Smooth muscle cell (in vitro differentiated cells): ENCODE measurements around the gene CDKN1A. TPM values are rescaled to one million over a fixed set of nuclear protein-coding genes. Genes with fewer than 3 reads are reported as not detected.
A peak's percentile ranks its signal among the peaks of the same experiment; 100 is the strongest.

Experiments
- DNase-seq: peaks from one replicate; lab custom pipeline; 2025; ENCODE audit not compliant: unreplicated experiment; lab: John Stamatoyannopoulos, UW
- H2AFZ ChIP-seq: fragments of 200-600 bp; sonication (generic); 2 replicates; pipeline ENCODE4 v1.6.0; 2016; ENCODE audit warnings: antibody characterized with exemption, low read depth, mild to moderate bottlenecking
- H3F3A ChIP-seq: fragments of 200-600 bp; sonication (generic); 2 replicates; pipeline ENCODE4 v1.6.0; 2017; ENCODE audit warnings: antibody characterized with exemption, low read depth
- H3K27ac ChIP-seq: fragments of 200-600 bp; sonication (generic); 2 replicates; pipeline ENCODE4 v1.5.1; 2016; ENCODE audit warnings: low read depth, mild to moderate bottlenecking
- H3K27me3 ChIP-seq: fragments of 200-600 bp; sonication (generic); 2 replicates; pipeline ENCODE4 v1.6.1; 2016; ENCODE audit warnings: low read depth, mild to moderate bottlenecking
- H3K36me3 ChIP-seq: fragments of 200-600 bp; sonication (generic); 2 replicates; pipeline ENCODE4 v1.5.1; 2016; ENCODE audit warnings: low read depth
- H3K4me1 ChIP-seq: fragments of 200-600 bp; sonication (generic); 2 replicates; pipeline ENCODE4 v1.5.1; 2016; ENCODE audit warnings: low read depth
- H3K4me2 ChIP-seq: fragments of 200-600 bp; sonication (generic); 2 replicates; pipeline ENCODE4 v1.6.0; 2016; ENCODE audit warnings: mild to moderate bottlenecking
- H3K4me3 ChIP-seq: fragments of 200-600 bp; sonication (generic); 2 replicates; pipeline ENCODE4 v1.5.1; 2016; ENCODE audit warnings: mild to moderate bottlenecking
- H3K79me2 ChIP-seq: fragments of 200-600 bp; sonication (generic); 2 replicates; pipeline ENCODE4 v1.6.0; 2016; ENCODE audit warnings: low read depth, mild to moderate bottlenecking
- H3K9ac ChIP-seq: fragments of 200-600 bp; sonication (generic); 2 replicates; pipeline ENCODE4 v1.6.0; 2016; ENCODE audit warnings: low read depth
- H3K9me3 ChIP-seq: fragments of 200-600 bp; sonication (generic); replicated peaks from 2 replicates; pipeline ENCODE4 v1.5.1; 2016; ENCODE audit warnings: low read depth
- H4K20me1 ChIP-seq: fragments of 200-600 bp; sonication (generic); 2 replicates; pipeline ENCODE4 v1.6.0; 2016; ENCODE audit warnings: low read depth
- WGBS: methylation state at CpG from one replicate; pipeline ENCODE4 v1.1.7; 2016; ENCODE audit warnings: low lambda C conversion rate; 5-methylcytosine and 5-hydroxymethylcytosine counted together
- polyA plus RNA-seq: library from polyadenylated mRNA; unstranded; fragments of >200 nt; fragmentation: Nextera tagmentation; extraction: Ambion mirVana; gene quantifications from 2 replicates; pipeline ENCODE4 v1.2.1, GENCODE V29; 2016
- total RNA-seq: library from RNA; depleted of rRNA; stranded (reverse); fragments of >200 nt; gene quantifications from 2 replicates; pipeline ENCODE4 v1.2.3, GENCODE V29; 2014
- TF ChIP-seq, protein P1 (sequence below): fragments of 200-600 bp; sonication (generic); IDR thresholded peaks from 2 replicates; pipeline ENCODE4 v1.5.1; 2017; ENCODE audit warnings: borderline replicate concordance, mild to moderate bottlenecking, antibody characterized with exemption; ENCODE audit not compliant: insufficient read depth, poor library complexity, severe bottlenecking

The CDKN1A gene
- total and polyA plus RNA-seq, 2 experiments from 2014 or later = 859 to 1,633 TPM

DNA sequence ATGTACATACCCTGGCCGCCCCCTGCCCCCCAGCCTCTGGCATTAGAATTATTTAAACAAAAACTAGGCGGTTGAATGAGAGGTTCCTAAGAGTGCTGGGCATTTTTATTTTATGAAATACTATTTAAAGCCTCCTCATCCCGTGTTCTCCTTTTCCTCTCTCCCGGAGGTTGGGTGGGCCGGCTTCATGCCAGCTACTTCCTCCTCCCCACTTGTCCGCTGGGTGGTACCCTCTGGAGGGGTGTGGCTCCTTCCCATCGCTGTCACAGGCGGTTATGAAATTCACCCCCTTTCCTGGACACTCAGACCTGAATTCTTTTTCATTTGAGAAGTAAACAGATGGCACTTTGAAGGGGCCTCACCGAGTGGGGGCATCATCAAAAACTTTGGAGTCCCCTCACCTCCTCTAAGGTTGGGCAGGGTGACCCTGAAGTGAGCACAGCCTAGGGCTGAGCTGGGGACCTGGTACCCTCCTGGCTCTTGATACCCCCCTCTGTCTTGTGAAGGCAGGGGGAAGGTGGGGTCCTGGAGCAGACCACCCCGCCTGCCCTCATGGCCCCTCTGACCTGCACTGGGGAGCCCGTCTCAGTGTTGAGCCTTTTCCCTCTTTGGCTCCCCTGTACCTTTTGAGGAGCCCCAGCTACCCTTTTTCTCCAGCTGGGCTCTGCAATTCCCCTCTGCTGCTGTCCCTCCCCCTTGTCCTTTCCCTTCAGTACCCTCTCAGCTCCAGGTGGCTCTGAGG lies 7.6 kb downstream of the CDKN1A start:
- Histone ChIP-seq H3K79me2 (peaks cover 43% of the 10 kb centered on the region), H3F3A (peaks cover 69% of the 10 kb centered on the region), H3K4me3 (no peak overlapping the region), H3K27ac (peak overlapping the region; percentile 45), H2AFZ (no peak overlapping the region), H3K9ac (no peak overlapping the region), H3K9me3 (no peaks in the 10 kb centered on the region), H3K4me2 (no peak overlapping the region), H3K4me1 (peaks cover 6% of the 10 kb centered on the region), H3K36me3 (peaks cover 33% of the 10 kb centered on the region), H4K20me1 (peaks cover 93% of the 10 kb centered on the region), H3K27me3 (no peaks in the 10 kb centered on the region)
- 94% methylated on average over 11 of the region's 11 CpGs for WGBS
- DNase-seq = no peak
- TF ChIP-seq, protein P1, sequence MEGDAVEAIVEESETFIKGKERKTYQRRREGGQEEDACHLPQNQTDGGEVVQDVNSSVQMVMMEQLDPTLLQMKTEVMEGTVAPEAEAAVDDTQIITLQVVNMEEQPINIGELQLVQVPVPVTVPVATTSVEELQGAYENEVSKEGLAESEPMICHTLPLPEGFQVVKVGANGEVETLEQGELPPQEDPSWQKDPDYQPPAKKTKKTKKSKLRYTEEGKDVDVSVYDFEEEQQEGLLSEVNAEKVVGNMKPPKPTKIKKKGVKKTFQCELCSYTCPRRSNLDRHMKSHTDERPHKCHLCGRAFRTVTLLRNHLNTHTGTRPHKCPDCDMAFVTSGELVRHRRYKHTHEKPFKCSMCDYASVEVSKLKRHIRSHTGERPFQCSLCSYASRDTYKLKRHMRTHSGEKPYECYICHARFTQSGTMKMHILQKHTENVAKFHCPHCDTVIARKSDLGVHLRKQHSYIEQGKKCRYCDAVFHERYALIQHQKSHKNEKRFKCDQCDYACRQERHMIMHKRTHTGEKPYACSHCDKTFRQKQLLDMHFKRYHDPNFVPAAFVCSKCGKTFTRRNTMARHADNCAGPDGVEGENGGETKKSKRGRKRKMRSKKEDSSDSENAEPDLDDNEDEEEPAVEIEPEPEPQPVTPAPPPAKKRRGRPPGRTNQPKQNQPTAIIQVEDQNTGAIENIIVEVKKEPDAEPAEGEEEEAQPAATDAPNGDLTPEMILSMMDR = no peak

DNA sequence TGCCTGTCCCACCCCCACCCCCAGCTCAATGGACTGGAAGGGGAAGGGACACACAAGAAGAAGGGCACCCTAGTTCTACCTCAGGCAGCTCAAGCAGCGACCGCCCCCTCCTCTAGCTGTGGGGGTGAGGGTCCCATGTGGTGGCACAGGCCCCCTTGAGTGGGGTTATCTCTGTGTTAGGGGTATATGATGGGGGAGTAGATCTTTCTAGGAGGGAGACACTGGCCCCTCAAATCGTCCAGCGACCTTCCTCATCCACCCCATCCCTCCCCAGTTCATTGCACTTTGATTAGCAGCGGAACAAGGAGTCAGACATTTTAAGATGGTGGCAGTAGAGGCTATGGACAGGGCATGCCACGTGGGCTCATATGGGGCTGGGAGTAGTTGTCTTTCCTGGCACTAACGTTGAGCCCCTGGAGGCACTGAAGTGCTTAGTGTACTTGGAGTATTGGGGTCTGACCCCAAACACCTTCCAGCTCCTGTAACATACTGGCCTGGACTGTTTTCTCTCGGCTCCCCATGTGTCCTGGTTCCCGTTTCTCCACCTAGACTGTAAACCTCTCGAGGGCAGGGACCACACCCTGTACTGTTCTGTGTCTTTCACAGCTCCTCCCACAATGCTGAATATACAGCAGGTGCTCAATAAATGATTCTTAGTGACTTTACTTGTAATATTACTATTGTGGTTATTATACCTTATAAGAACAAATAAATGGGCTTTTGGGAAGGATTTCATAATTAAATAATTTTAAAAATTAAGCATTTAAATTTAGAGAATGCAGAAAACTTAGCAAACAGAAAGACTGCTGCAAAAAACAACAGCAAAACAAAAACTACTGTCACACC lies 8.4 kb downstream of the CDKN1A start:
- H3K4me3 ChIP-seq = no peak overlapping the region
- H3K27me3 ChIP-seq = no peaks in the 10 kb centered on the region
- peaks cover 85% of the 10 kb centered on the region for H4K20me1 ChIP-seq
- no peak overlapping the region for H3K4me2 ChIP-seq
- no peak overlapping the region for H3K9ac ChIP-seq
- peaks cover 33% of the 10 kb centered on the region for H3K36me3 ChIP-seq
- TF ChIP-seq, protein P1 = no peak
- no peak for DNase-seq
- H3K9me3 ChIP-seq = no peaks in the 10 kb centered on the region
- H3K27ac ChIP-seq = peak overlapping the region; percentile 45
- peaks cover 35% of the 10 kb centered on the region for H3K79me2 ChIP-seq
- 96% methylated on average over 10 of the region's 10 CpGs for WGBS
- no peak overlapping the region for H2AFZ ChIP-seq
- peaks cover 6% of the 10 kb centered on the region for H3K4me1 ChIP-seq
- H3F3A ChIP-seq = peaks cover 68% of the 10 kb centered on the region

DNA sequence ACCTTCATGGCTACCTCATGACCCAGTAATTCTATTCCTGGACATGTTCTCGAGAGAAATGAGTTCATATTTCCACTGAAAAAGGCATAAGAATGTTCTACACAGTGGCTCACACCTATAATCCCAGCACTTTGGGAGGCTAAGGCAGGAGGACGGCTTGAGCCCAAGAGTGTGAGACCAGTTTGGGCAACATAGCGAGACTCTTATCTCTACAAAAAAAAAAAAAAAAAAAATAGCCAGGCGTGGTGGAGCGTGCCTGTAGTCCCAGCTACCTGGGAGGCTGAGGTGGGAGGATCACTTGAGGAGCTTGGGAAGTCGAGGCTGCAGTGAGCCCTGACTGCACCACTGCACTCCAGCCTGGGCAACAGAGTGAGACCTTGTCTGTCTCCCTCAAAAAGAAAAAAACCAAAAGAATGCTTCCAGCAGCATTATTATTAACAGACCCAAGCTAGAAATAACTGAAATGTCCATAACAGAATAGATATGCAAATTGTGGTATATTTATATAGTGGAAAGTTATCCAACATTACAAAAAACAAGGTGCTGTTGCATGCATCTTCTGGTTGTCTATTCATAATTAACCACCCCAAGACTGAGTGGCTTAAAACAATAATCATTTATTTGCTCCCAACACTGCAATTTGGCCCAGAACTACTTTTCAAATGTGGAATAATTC lies 9.7 kb downstream of the CDKN1A start:
- Histone ChIP-seq H3K27ac (peak overlapping the region; percentile 45), H3K9ac (no peak overlapping the region), H3K4me1 (no peaks in the 10 kb centered on the region), H2AFZ (no peak overlapping the region), H3K4me3 (no peak overlapping the region), H3K4me2 (no peak overlapping the region), H3F3A (peaks cover 55% of the 10 kb centered on the region), H3K27me3 (no peaks in the 10 kb centered on the region), H4K20me1 (peaks cover 72% of the 10 kb centered on the region), H3K79me2 (peaks cover 22% of the 10 kb centered on the region), H3K9me3 (no peaks in the 10 kb centered on the region), H3K36me3 (peaks cover 30% of the 10 kb centered on the region)
- DNase-seq = no peak
- TF ChIP-seq, protein P1 = no peak
- WGBS = 88% methylated on average over 6 of the region's 6 CpGs
